BE2C (cell line): ENCODE data around the gene THSD4.
A peak's percentile ranks its signal among the peaks of the same experiment; 100 is the strongest.

ENCODE experiments used
- DNase-seq: peaks from one replicate; pipeline ENCODE4 v3.0.0-alpha.2; 2020
- H3K27me3 ChIP-seq: fragments of 250-450 bp; sonication (Bioruptor Pico); 2 replicates; pipeline ENCODE4 v1.5.1; 2020; ENCODE audit warnings: mild to moderate bottlenecking
- H3K36me3 ChIP-seq: fragments of 250-450 bp; sonication (Bioruptor Pico); 2 replicates; pipeline ENCODE4 v1.5.1; 2020; ENCODE audit warnings: mild to moderate bottlenecking
- H3K4me1 ChIP-seq: fragments of 250-450 bp; sonication (Bioruptor Pico); 2 replicates; pipeline ENCODE4 v1.5.1; 2020
- H3K4me3 ChIP-seq: 2 replicates; pipeline ENCODE4 v1.5.1; 2011; ENCODE audit warnings: low read depth, low read length
- H3K9me3 ChIP-seq: fragments of 250-450 bp; sonication (Bioruptor Pico); 2 replicates; pipeline ENCODE4 v1.5.1; 2020
- CTCF ChIP-seq: IDR thresholded peaks from 2 replicates; pipeline ENCODE4 v1.5.1; 2012; ENCODE audit warnings: mild to moderate bottlenecking, low read depth, low read length

THSD4 gene

DNA sequence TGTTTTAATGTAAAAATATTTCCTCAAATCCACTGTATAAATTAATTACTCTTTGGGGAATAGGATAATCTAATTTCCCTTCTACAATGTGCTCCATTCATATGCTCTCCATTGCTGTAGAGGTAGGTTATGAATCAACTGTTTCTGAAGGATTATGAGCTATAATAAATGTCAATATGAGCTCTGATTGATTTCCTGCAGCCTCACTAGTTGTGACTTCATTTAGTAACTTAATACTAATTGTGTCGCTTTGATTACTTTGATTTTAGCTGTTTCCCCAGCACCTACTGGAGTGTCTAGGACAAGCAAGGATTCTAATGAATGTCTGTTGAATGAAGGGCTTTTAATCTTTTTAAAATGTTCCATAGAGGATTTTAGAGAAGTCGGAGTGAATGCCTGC is 458.3 kb downstream of the THSD4 start:
- H3K27me3 ChIP-seq: 0 out of 2 replicates have a peak, but pooled peaks cover 3% of the 10 kb centered on the region
- DNase-seq: no peak
- TF ChIP-seq CTCF: no peak
- H3K4me1 ChIP-seq: no peaks in the 10 kb centered on the region
- no peak overlapping the region for H3K4me3 ChIP-seq
- H3K36me3 ChIP-seq: no peaks in the 10 kb centered on the region
- no peaks in the 10 kb centered on the region for H3K9me3 ChIP-seq

GRCh38 chr15:71575474-71576045 is 460.3 kb downstream of the THSD4 start:
- TF ChIP-seq CTCF: peak; percentile 46
- no peak for DNase-seq
- Histone ChIP-seq H3K27me3 (peaks cover 10% of the 10 kb centered on the region), H3K4me1 (no peaks in the 10 kb centered on the region), H3K4me3 (no peak overlapping the region), H3K9me3 (no peaks in the 10 kb centered on the region), H3K36me3 (no peaks in the 10 kb centered on the region)

DNA sequence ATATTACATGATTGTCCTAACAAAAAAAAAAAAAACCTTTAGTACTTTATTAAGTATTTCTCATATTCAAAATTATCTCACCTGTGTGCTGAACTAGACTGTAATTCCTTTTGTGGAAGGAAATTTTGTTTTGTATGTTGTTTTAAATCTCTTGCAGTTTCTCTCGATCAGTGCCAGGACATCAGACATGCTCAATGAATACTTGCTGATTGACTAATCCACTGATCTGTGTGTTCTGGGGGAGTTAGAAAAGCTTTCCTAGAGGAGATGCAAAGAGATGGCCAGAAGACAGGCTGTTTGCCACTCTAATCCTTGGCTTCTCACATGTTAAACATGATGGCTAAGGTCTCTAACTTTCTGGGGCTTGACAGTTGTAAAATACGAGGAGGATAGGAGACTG is 461.8 kb downstream of the THSD4 start:
- Histone ChIP-seq H3K4me3 (no peak overlapping the region), H3K9me3 (no peaks in the 10 kb centered on the region), H3K4me1 (no peaks in the 10 kb centered on the region), H3K36me3 (no peaks in the 10 kb centered on the region), H3K27me3 (peaks cover 10% of the 10 kb centered on the region)
- TF ChIP-seq CTCF: no peak
- DNase-seq: no peak

DNA sequence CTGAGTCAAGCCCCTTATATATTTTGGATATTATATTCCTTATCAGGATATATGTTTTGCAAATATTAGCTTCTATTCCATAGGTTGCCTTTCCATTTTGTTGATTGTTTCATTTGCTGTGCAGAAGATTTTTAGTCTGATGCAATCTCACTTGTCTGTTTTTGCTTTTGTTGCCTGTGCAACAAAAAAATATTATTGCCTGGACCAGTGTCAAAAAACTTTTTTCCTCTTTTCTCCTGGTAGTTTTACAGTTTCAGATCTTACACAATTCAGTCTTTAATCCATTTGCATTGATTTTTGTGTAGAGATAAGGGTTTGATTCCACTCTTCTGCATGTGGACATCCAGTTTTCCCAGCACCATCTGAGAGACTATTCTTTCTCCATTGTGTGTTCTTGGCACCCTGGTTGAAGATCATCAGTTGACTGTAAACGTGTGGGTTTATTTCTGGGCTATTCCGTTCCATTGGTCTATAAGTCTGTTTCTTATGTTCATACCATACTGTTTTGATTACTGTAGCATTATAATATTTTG is 466.2 kb downstream of the THSD4 start:
- Histone ChIP-seq H3K4me1 (no peaks in the 10 kb centered on the region), H3K27me3 (peaks cover 6% of the 10 kb centered on the region), H3K4me3 (no peak overlapping the region), H3K9me3 (no peaks in the 10 kb centered on the region; the same call in 1 of the 2 replicates), H3K36me3 (no peaks in the 10 kb centered on the region)
- DNase-seq: no peak
- TF ChIP-seq CTCF: no peak

- no peak for TF ChIP-seq CTCF
- no peak for DNase-seq
- Histone ChIP-seq H3K4me3 (no peak overlapping the region), H3K4me1 (no peaks in the 10 kb centered on the region), H3K27me3 (no peaks in the 10 kb centered on the region; the same call in none of the 2 replicates), H3K9me3 (no peaks in the 10 kb centered on the region; the same call in 1 of the 2 replicates), H3K36me3 (no peaks in the 10 kb centered on the region)
These were observed 469.9 kb downstream of the THSD4 start for GRCh38 chr15:71585159-71585558.

DNA sequence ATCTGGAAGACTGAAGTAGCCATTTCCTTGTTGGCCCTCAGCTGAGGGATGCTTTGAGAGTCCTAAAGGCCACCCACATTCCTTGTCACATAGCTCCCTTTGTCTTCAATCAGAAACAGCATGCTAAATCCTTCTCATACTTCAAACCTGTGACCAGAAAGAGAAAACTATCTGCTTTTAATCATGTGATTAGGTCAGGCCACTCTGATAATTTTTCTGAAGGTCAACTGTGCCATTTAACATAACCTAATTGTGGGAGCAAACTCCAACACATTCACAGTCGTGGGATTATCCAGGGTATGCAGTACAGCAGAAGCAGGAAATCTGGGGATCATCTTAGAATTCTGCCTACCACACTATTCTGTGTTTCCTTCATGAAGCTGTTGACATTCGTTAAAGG is 471.2 kb downstream of the THSD4 start:
- Histone ChIP-seq H3K27me3 (no peaks in the 10 kb centered on the region; the same call in 1 of the 2 replicates), H3K36me3 (no peaks in the 10 kb centered on the region), H3K4me1 (no peaks in the 10 kb centered on the region), H3K4me3 (no peak overlapping the region), H3K9me3 (no peaks in the 10 kb centered on the region; the same call in 1 of the 2 replicates)
- DNase-seq: no peak
- no peak for TF ChIP-seq CTCF
